ENCODE measurements around the gene TRAF2. TPM values are rescaled to one million over a fixed set of nuclear protein-coding genes. Genes with fewer than 3 reads are reported as not detected.

TRAF2 gene
- total and polyA plus RNA-seq, 9 of the 15 experiments (the other 6 are each of a cell fraction or from before 2014, with no cell fraction given), result 0.24 to 45.2 (median 18.0) TPM

DNA sequence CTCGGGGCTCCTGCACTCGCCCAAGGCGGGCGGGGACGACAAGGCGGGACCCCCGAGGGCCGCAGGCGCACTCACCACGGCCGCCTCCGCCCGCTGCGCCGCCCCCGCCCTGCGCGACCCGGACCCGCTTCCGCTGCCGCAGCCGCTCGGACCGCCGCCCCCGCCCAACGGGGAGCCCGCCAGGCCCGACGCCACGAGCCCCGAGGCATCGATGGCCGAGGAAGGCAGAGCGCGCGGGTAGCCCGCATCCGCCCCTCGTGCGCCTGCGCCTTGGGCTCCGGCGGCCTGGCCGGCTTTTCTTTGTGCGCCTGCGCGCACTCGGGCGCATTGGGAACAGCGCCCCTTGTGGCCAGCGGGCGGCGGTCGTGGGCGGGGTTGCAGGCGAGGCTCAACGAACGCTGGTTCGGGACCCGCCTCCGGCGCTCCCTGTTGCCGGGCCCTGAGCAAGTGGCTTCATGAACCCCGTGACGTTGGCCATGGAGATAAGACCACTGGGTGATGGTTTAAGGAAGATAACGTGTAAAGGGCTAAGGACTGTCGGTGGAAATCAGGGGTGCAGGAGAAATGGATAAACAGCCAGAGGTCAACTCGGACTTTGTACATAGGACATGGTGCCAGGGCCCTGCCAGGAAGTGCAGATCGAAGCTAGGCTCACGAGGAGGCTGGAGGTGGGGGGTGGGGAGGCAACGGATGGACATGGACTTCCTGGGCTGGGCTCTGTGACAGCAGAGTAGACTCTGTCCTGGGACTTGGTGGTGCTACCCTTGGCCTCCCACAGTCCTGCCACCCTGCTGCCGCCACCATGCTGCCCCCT, 58.4 kb downstream of the TRAF2 start, which contains the start of the genes C8G and FBXW5 (continued):
- TF ChIP-seq SIRT6 (IDR thresholded peaks at IDR 0.05; ENCODE audit: low read depth, low read length) (no peak), TBP (optimal IDR thresholded peaks at IDR 0.05; ENCODE audit: low read depth, low read length) (peak; percentile 44), RBM39 (optimal IDR thresholded peaks at IDR 0.05; ENCODE audit: low read depth, low read length) (no peak), ERF (CRISPR knock-in tag; IDR thresholded peaks at IDR 0.05) (peak; percentile 52; the same call in 1 of the 2 replicates), TEAD4 (IDR thresholded peaks at IDR 0.05; ENCODE audit: low read length) (peak; percentile 49; the same call in 1 of the 2 replicates), TEAD4 (CRISPR knock-in tag; IDR thresholded peaks at IDR 0.05; ENCODE audit: borderline replicate concordance) (no peak), THAP12 (CRISPR knock-in tag; IDR thresholded peaks at IDR 0.05) (peak; percentile 46), MECOM (CRISPR knock-in tag; IDR thresholded peaks at IDR 0.05) (no peak), TCF3 (CRISPR knock-in tag; IDR thresholded peaks at IDR 0.05) (no peak), ZNF395 (CRISPR knock-in tag; IDR thresholded peaks at IDR 0.05) (peak; percentile 63; the same call in 1 of the 2 replicates), SMARCB1 (IDR thresholded peaks at IDR 0.05; ENCODE audit: insufficient read length, low read depth) (no peak), PHF20 (IDR thresholded peaks at IDR 0.05; ENCODE audit: partially characterized antibody) (peak; percentile 57), ZC3H4 (CRISPR knock-in tag; IDR thresholded peaks at IDR 0.05; ENCODE audit: borderline replicate concordance) (no peak), CREBBP (IDR thresholded peaks at IDR 0.05; ENCODE audit: low read depth, low read length) (no peak), THRA (IDR thresholded peaks at IDR 0.05) (no peak), MTA3 (IDR thresholded peaks at IDR 0.05; ENCODE audit: borderline replicate concordance) (peak; percentile 82), SIX5 (IDR thresholded peaks at IDR 0.05; ENCODE audit: borderline replicate concordance in 1 of 2, insufficient read depth in 1 of 2, low read depth in 1 of 2, low read length in 2 of 2) (0 out of 4 replicates have a peak, but pooled peaks have one; percentile 16 to 25), SP2 (IDR thresholded peaks at IDR 0.05; ENCODE audit: extremely low read depth, low read depth, low read length, poor library complexity, severe bottlenecking) (no peak), POLR2B (IDR thresholded peaks at IDR 0.05; ENCODE audit: low read depth, partially characterized antibody) (peak; percentile 31), ARHGAP35 (IDR thresholded peaks at IDR 0.05; ENCODE audit: partially characterized antibody) (no peak)
- TF ChIP-seq, protein P1, sequence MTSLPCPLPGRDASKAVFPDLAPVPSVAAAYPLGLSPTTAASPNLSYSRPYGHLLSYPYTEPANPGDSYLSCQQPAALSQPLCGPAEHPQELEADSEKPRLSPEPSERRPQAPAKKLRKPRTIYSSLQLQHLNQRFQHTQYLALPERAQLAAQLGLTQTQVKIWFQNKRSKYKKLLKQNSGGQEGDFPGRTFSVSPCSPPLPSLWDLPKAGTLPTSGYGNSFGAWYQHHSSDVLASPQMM (CRISPR knock-in tag; IDR thresholded peaks at IDR 0.05), result no peak
